Measurements from ENCODE around the gene SFXN5.

Gene SFXN5

GRCh38 chr2:72979896-72980295, 91.6 kb downstream of the SFXN5 start:
- DNase-seq (ENCODE audit: low read depth in 2 of 2): no peak

- DNase-seq (ENCODE audit: low read depth in 2 of 2): no peak
These were observed 96.5 kb downstream of the SFXN5 start for GRCh38 chr2:72975017-72975416.

- DNase-seq (ENCODE audit: low read depth in 2 of 2): no peak
These were observed 97.1 kb downstream of the SFXN5 start for GRCh38 chr2:72974436-72974754.

GRCh38 chr2:72973566-72974435, 97.7 kb downstream of the SFXN5 start:
- DNase-seq (ENCODE audit: low read depth in 2 of 2): peak in 1 of 2 experiments; percentile 22

- no peak for DNase-seq (ENCODE audit: low read depth in 2 of 2)
These were observed 98.4 kb downstream of the SFXN5 start for GRCh38 chr2:72973137-72973535.

GRCh38 chr2:72972352-72973136, 99.0 kb downstream of the SFXN5 start:
- DNase-seq (ENCODE audit: low read depth in 2 of 2): no peak

DNA sequence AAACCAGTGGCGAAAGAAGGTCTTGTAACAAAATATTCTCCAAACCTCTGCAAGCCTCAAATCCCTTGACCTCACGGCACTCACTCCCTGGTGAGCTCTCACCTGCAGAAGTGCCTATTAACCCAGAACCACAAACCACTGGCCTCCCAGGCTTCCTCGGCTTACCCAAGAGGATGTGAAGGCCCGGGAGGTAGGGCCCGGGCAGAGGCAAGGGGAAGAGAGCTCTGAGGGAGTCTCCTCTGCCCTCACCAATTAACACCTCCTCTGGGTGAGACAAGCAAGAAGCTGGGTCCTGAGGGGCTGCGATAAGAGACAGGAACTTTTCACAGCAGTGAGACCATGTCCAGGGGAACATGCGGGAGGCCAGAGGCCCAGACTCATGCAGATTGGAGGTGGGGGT, 100.5 kb downstream of the SFXN5 start:
- no peak for DNase-seq (ENCODE audit: low read depth in 2 of 2)

DNA sequence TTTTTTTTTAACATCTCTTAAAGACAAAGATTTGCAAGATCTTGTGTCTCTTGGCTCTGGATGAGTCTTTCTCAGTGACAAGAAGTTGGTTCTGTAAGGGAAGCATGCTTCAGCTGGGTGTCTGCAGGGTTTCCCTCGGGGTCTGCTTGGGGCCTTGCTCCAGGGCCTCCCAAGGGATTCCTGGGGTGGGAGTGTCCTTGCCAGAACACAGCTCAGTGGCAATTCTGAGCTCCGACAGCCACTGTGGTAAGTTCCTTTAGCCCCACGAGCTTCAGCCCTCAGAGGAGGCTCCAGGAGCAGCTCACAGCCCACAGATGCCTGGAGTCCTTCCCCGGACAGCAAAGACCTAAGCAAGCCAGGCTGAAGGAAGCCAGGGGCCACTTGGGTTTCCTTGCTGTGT, 101.8 kb downstream of the SFXN5 start:
- DNase-seq (ENCODE audit: low read depth in 2 of 2): no peak

DNA sequence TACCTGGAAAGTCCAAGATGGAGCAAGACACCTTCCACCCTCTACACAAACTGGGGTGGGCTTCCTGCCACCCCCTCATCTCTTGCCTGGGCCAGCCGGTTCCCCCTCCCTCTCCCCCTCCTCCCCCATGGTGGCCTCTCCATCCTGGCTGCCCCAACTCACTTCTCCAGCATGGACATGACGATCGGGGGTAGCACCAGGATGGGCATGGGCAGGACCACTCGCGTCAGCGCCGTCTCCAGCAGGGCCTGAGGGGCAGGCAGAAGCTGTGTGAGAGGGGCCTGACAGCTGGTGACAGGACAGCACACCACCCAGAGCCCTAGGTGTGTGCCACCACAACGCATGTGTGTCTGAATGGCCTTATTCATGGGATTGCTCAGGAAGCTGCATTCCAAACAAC, 103.2 kb downstream of the SFXN5 start:
- DNase-seq (ENCODE audit: low read depth in 2 of 2): no peak

DNA sequence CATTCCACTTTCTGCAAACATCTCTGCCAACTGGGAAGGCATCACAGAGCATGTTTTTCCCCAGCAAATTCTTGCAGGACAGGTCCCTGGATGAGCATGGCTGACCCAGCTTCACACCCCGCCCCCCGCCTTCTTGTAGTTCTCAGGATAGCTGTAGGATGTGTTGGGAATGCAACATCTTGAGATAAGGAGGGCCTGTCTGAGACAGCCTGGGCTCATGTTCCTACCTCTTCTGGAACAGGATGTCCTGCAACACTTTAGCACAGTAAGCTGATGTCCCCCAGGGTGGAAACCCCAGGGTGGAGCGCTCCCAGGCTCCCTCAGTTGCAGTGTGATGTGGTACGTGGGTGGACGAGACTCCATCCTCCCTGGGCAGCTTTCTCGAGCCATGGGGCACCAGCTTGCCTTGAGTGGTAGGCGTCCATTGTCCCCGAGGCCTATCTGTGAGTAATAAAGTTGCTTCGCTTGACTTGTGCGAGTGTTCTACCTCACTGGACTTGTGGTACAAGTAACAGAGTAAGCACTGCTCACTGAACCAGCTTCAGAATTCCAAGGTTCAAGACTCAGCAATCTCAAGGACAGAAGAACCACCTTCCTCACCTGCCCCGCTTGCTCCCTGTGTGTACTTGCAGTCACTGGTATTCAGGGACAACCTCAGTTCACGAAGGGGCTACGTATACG, 105.6 kb downstream of the SFXN5 start:
- DNase-seq (ENCODE audit: low read depth in 2 of 2): no peak

DNA sequence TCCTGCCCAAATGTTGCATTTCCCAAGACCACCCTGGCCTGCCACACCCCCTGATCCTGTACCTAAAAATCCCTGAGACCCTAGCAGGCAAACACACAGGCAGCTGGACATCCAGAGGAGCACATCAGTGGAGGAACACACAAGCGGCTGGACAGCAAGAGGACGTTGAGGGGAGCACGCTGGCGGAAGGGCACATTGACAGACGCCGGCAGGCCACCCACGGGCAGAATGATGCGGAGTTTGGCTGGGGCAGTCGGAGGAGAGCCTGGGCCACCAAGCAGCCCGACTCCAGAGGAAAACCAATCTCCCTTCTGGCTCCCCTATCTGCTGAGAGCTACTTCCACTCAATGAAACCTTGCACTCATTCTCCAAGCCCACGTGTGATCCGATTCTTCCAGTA, 106.5 kb downstream of the SFXN5 start:
- DNase-seq (ENCODE audit: low read depth in 2 of 2): no peak

- DNase-seq (ENCODE audit: low read depth in 2 of 2): no peak
These were observed 107.4 kb downstream of the SFXN5 start for GRCh38 chr2:72964146-72964525.

DNA sequence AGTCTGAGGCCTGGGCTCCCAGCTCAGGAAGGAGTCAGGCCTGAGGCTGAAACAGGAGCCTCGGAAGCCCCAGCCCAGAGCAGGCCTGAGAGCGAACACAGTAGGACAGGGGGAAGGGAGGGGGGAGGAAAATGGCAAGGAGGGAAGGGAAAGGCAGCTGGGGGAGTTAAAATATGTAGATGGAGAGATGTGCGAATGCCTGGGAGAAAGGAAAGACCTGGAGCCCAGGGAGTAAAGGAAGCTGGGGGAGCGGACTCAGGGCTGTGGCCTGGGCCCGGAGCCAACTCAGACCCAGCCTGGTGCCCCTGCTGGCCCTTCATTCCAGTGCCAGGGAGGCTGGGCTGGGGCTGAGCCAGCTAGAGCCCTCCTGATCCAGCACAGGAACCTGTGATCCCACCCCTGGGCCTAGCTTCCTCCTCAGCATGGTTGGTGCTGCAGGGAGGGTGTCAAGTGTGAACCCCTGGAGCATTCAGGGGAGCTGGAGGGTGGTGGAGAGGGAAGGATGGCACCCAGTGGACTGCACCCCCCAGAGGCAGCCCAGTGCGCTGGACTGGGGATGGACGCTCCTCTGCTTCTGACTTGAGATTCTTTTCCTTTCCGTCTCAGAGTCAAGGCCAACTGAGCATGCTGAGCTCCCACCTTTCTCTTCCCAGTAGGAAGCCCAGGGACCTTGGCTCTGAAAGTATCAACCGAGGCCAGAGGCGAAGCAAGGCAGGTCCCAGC, 107.9 kb downstream of the SFXN5 start:
- no peak for DNase-seq (ENCODE audit: low read depth in 2 of 2)

GRCh38 chr2:72962911-72963310, 108.6 kb downstream of the SFXN5 start:
- no peak for DNase-seq (ENCODE audit: low read depth in 2 of 2)

- no peak for DNase-seq (ENCODE audit: low read depth in 2 of 2)
These were observed 109.6 kb downstream of the SFXN5 start for GRCh38 chr2:72961853-72962468.

DNA sequence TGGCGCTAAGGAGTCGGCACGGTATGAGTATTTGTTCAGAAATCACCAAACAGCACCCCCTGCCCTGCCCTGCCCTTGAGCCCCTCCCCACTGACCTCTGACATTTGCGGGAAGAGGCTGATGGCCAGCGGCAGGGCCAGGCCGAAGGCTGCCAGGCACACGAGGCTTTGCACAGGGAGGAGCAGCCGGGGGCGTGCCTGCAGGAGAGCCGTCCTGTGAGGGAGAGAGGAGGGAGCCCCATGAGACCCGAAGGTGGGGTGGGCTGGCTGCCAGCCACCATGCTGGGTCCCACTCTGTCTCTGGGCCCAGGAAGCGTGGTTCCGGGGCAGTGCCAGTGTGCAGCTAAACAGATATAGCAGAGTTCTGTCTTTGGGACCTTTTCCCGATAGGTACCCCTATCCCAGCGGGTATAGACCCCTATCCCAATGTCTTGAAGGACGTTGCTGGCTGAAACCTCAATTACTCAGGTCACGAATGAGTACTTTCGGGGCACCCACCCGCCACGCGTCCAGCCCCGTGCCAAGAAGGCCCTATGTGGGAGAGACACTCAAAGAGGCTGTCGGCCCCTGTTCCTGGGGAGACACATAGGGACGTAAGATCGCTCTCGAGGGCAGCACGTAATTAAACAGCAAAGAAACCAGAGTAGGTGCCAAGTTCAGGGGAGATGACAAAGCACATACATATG, 110.3 kb downstream of the SFXN5 start:
- no peak for DNase-seq (ENCODE audit: low read depth in 2 of 2)

DNA sequence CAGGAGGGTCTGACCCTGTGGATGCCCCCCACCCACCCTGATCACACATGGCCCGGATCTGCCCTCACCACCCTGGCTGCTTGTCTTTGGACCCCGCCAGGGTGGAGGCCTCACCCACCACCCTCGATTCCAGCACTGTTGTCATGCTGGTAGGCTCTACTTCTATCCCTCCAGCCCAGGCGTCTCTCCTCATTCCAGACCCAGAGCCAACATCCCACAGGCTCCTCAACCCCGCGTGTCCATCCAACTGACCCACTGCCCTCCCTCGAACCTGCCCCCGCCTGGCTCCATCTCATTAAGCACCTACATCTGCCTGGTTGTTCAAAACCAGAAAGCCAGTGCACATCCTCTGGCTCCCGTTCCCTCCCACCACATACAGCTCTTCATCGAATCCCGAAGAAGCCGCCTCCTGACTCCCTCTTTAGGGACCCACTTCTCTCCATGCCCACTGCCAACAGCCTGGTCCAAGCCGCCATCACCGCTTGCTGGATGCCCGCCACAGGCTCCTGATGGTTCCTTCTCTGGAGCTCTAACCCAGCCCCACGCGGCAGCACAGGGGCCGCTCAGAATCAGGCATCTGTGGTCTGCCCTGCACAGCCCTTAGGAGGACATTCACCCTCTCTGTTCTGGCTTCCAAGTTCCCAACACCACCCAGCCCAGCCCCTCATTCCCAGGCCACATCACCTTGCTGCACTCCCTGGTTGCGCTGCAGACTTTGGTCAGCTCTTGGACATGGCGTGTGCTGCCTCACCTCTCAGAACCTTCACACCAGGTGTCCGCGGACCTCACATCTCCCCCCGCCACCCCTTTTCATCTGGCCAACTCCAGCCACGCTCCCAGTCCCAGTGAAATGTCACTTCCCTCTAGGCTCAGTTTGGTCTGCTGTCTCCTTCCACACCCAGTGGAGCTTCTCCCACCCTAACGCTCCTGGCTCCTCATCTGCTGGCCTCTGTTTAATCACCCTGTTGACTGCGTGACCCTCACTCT, 111.2 kb downstream of the SFXN5 start:
- no peak for DNase-seq (ENCODE audit: low read depth in 2 of 2)

GRCh38 chr2:72959554-72959953, 112.0 kb downstream of the SFXN5 start:
- DNase-seq (ENCODE audit: low read depth in 2 of 2): no peak

DNA sequence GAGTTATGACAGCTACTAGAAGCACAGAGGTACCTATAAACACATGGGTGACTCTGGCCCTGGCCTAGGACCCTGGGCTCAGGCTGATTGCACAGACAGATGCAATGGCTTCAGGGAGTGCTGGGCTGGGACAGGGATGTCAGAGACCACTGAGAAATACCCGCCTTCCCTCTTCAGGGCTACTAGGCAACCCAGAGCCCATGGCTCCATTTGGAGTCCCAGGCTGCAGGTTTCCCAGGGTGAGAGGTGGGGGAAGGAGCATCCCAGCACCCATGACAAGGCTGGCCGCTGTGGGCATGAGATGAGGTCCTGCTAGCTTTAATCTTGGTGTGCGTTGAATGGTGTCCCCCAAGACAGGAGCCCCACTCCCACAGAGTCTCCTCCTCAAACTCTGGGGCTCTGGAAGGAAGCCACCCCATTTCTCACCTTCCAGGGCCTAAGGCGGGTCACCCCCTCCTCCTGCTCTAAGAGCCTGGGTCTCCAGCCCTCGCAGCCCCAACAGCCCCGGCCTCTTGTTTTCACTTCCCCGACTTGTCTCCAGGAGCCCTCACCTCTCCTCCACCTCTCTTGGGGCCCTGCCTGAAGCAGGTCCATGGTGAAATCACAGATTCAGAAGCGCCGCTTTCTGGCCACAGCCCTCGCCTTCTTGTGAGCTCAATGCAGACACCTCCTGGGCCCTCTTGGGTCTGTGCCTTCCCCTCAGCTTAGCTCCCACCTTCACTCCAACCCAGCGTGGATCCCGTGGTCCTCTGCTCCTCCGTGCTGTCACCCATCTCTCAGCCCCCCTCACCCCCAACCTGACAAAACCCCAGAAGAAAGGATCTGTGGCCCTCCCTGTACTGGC, 112.7 kb downstream of the SFXN5 start:
- DNase-seq (ENCODE audit: low read depth in 2 of 2): no peak

All from fibroblast of skin of left quadriceps (primary cell).